ENCODE data around the gene INF2. TPM values are rescaled to one million over a fixed set of nuclear protein-coding genes. Genes with fewer than 3 reads are reported as not detected.

Gene INF2
- polyA plus RNA-seq, 1 experiment = 39.9 TPM

- Histone ChIP-seq H3K4me3 (ENCODE audit: low read depth, low read length) (no peak overlapping the region), H3K36me3 (ENCODE audit: control insufficient read depth, insufficient read depth, low read length) (no peaks in the 10 kb centered on the region; the same call in 1 of the 2 replicates), H3K27me3 (ENCODE audit: control insufficient read depth, insufficient read depth, low read length) (no peaks in the 10 kb centered on the region)
- TF ChIP-seq, protein P1, sequence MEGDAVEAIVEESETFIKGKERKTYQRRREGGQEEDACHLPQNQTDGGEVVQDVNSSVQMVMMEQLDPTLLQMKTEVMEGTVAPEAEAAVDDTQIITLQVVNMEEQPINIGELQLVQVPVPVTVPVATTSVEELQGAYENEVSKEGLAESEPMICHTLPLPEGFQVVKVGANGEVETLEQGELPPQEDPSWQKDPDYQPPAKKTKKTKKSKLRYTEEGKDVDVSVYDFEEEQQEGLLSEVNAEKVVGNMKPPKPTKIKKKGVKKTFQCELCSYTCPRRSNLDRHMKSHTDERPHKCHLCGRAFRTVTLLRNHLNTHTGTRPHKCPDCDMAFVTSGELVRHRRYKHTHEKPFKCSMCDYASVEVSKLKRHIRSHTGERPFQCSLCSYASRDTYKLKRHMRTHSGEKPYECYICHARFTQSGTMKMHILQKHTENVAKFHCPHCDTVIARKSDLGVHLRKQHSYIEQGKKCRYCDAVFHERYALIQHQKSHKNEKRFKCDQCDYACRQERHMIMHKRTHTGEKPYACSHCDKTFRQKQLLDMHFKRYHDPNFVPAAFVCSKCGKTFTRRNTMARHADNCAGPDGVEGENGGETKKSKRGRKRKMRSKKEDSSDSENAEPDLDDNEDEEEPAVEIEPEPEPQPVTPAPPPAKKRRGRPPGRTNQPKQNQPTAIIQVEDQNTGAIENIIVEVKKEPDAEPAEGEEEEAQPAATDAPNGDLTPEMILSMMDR (IDR thresholded peaks at IDR 0.05; ENCODE audit: insufficient read depth, low read depth, low read length) = no peak
- POLR2A ChIA-PET = no interaction called here
- no peak for DNase-seq (ENCODE audit: low read depth)
- CTCF ChIA-PET = interaction anchor here (0.6 to 1.3 kb wide), 2 partner anchors 17 to 27 kb away, joined by 3 read pairs; no protein-coding TSS in a partner anchor
These were observed 53.4 kb downstream of the INF2 start for GRCh38 chr14:104742586-104743455.

DNA sequence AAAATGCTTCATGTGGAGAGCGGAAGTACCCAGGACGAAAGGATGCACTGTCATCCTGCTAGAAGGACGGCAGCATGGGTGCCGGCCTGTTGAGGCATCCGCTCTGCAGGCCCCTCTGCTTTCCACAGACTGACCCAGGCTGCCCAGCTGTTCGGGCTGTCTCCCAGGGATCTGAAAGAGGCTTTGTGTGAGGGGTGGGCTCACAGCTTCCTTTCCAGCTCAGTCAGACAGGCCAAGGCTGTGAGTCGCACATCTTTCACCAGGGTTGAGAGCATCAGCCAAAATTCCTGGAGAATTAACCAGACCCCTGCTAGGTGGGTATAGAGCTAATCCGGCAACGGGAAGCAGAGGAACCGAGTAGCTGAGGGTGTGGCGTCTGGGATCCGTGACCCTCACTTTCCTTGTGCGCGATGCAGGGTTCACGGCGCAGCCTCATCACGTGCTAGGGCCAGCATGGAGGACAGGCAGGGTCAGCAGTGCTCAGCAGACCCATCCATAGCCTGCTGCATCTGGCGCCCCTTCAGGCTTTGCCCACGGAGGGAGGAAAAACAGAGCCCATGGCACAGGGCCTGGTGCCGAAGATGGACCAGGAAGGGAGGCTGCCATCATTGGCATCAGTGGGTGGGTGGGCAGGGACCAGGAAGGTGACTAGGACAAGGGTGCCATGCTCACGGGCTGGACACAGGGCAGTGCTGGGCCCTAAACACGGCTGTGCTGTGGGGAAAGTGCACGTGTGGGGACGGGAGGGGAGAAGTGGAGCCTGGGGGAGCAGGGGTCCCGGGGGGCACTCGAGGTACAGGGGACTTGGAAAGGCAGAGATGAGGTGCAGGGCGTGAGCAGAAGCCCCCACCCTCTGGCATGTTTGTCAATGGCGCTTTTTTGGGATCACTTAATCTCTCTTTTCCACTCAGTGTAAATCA is 54.3 kb downstream of the INF2 start:
- ChIA-PET CTCF (interaction anchor here (1.3 kb wide), 1 partner anchor 18 kb away, joined by 3 read pairs; no protein-coding TSS in a partner anchor), POLR2A (no interaction called here)
- H3K4me3 ChIP-seq (ENCODE audit: low read depth, low read length) = no peak overlapping the region
- TF ChIP-seq, protein P1 (IDR thresholded peaks at IDR 0.05; ENCODE audit: insufficient read depth, low read depth, low read length) = no peak
- no peaks in the 10 kb centered on the region for H3K27me3 ChIP-seq (ENCODE audit: control insufficient read depth, insufficient read depth, low read length)
- no peak for DNase-seq (ENCODE audit: low read depth)
- no peaks in the 10 kb centered on the region; the same call in 1 of the 2 replicates for H3K36me3 ChIP-seq (ENCODE audit: control insufficient read depth, insufficient read depth, low read length)

GRCh38 chr14:104744484-104744883 is 55.1 kb downstream of the INF2 start:
- Histone ChIP-seq H3K27me3 (ENCODE audit: control insufficient read depth, insufficient read depth, low read length) (no peaks in the 10 kb centered on the region), H3K36me3 (ENCODE audit: control insufficient read depth, insufficient read depth, low read length) (no peaks in the 10 kb centered on the region; the same call in 1 of the 2 replicates), H3K4me3 (ENCODE audit: low read depth, low read length) (no peak overlapping the region)
- POLR2A ChIA-PET = no interaction called here
- no peak for DNase-seq (ENCODE audit: low read depth)
- TF ChIP-seq, protein P1 (IDR thresholded peaks at IDR 0.05; ENCODE audit: insufficient read depth, low read depth, low read length) = no peak
- CTCF ChIA-PET = interaction anchor here (1.1 to 7.5 kb wide), 2 partner anchors 19 to 82 kb away, joined by 3 to 49 read pairs; partner anchors contain the start of gene ADSS1

- DNase-seq (ENCODE audit: low read depth) = no peak
- CTCF ChIA-PET = interaction anchor here (0.5 to 7.5 kb wide), 6 partner anchors 8 to 81 kb away, joined by 3 to 49 read pairs (median 3); partner anchors contain the start of gene ADSS1
- H3K4me3 ChIP-seq (ENCODE audit: low read depth, low read length) = no peak overlapping the region
- H3K27me3 ChIP-seq (ENCODE audit: control insufficient read depth, insufficient read depth, low read length) = no peaks in the 10 kb centered on the region
- TF ChIP-seq, protein P1 (IDR thresholded peaks at IDR 0.05; ENCODE audit: insufficient read depth, low read depth, low read length) = no peak
- POLR2A ChIA-PET = no interaction called here
- H3K36me3 ChIP-seq (ENCODE audit: control insufficient read depth, insufficient read depth, low read length) = no peaks in the 10 kb centered on the region; the same call in 1 of the 2 replicates
These were observed 56.0 kb downstream of the INF2 start for GRCh38 chr14:104745431-104745830.

All from BJ (cell line).